Astrocyte (in vitro differentiated cells and primary cell): ENCODE results near the gene TESPA1.

Experiments
- CTCF ChIP-seq: IDR thresholded peaks from 2 replicates; pipeline ENCODE4 v1.5.1; 2011; ENCODE audit warnings: low read depth, mild to moderate bottlenecking, inconsistent platforms, low read length, moderate library complexity; ENCODE audit not compliant: insufficient read depth
- EZH2 ChIP-seq: IDR thresholded peaks from 2 replicates; pipeline ENCODE4 v1.6.1; 2012; ENCODE audit warnings: mild to moderate bottlenecking, low read length, inconsistent platforms; ENCODE audit not compliant: insufficient read depth

- TF ChIP-seq EZH2 (no peak), CTCF (no peak)
Observed at GRCh38 chr12:54956322-54956721, 28.2 kb downstream of the TESPA1 start.
